Spinal cord (tissue), 10 donors: Measurements from ENCODE around the gene ZNF827. TPM values are rescaled to one million over a fixed set of nuclear protein-coding genes. Genes with fewer than 3 reads are reported as not detected.

Source experiments
- DNase-seq, 6 donors: peaks; one replicate each; pipeline versions ENCODE4 v3.0.0 to v3.0.0-alpha.2; 2013 to 2015; ENCODE audit warnings: low spot score in 6 of 6, low read depth in 4 of 6
- H3K27ac ChIP-seq: one replicate; pipeline ENCODE4 v1.5.1; 2013; ENCODE audit warnings: low read depth, low read length, control low read depth
- H3K27me3 ChIP-seq: one replicate; pipeline ENCODE4 v1.6.1; 2013; ENCODE audit warnings: low read length; ENCODE audit not compliant: control insufficient read depth, insufficient read depth
- H3K36me3 ChIP-seq: one replicate; pipeline ENCODE4 v1.6.1; 2013; ENCODE audit warnings: low read length; ENCODE audit not compliant: control insufficient read depth, insufficient read depth
- H3K4me1 ChIP-seq: one replicate; pipeline ENCODE4 v1.6.1; 2013; ENCODE audit warnings: low read length; ENCODE audit not compliant: control insufficient read depth, insufficient read depth
- H3K4me3 ChIP-seq: one replicate; pipeline ENCODE4 v1.5.1; 2013; ENCODE audit warnings: low read depth, low read length, control low read depth
- H3K9me3 ChIP-seq: one replicate; pipeline ENCODE4 v1.6.1; 2013; ENCODE audit warnings: low read length; ENCODE audit not compliant: control insufficient read depth, insufficient read depth
- WGBS: methylation state at CpG from one replicate; pipeline ENCODE4 v1.1.5; 2013; ENCODE audit warnings: missing lambda C conversion rate; ENCODE audit not compliant: insufficient coverage; 5-methylcytosine and 5-hydroxymethylcytosine counted together
- polyA plus RNA-seq, 2 donors: library from polyadenylated mRNA; unstranded; fragments of 120-200 nt; gene quantifications; one replicate each; pipeline ENCODE4 v1.2.1, GENCODE V29; 2013; ENCODE audit not compliant: insufficient read length in 2 of 2
- total RNA-seq, 2 donors: library from RNA; depleted of rRNA in 1 of 2; stranded (reverse); fragments of 120-200 nt in 1 of 2; fragments of >200 nt in 1 of 2; gene quantifications; one replicate each; pipeline versions ENCODE4 v1.2.3 to v1.2.4, GENCODE V29; 2013 to 2014
- donor health status: healthy.

ZNF827 gene
- total and polyA plus RNA-seq, 4 donors: 22.3 to 33.6 (median 26.1) TPM

DNA sequence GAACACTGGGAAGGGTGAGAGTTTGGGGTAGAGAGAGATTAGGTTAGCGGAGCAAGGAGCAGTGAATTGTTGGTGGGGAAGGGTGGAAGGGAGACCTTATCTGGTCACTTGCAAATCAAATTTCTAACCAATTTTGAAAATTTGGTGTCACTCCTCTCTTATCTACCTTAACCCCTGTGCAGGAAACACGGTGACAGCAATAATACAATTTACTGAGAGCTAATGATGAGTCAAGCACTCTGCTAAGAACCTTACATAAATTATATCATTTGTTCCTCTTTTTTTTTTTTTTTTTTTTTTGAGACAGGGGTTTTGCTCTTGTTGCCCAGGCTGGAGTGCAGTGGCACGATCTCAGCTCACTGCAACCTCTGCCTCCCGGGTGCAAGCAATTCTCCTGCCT lies 142.3 kb downstream of the ZNF827 start:
- WGBS: 100% methylated on average over 1 of the region's 4 CpGs
- DNase-seq: no peak
- no peak overlapping the region for H3K27ac ChIP-seq
- no peaks in the 10 kb centered on the region for H3K9me3 ChIP-seq
- H3K4me3 ChIP-seq: no peak overlapping the region
- no peaks in the 10 kb centered on the region for H3K4me1 ChIP-seq
- H3K27me3 ChIP-seq: no peaks in the 10 kb centered on the region
- no peaks in the 10 kb centered on the region for H3K36me3 ChIP-seq

DNA sequence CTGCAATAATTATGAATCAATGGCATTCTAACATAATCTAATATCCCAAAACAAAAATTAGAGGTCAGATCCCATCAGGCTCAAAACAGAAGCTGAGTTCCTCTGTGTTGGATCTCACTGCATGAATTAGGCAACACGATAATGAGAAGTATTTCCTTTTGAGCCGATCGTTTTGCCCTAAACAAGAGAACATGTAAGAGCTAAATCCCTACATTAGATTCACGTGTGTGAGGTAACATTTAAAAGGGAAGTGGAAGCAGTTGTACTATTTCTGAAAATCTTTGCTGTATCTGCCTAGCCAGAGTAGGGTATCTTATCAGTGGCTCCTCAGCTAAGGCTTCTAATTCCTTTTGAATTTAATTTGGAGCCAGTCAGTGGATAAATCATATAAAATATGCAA lies 143.1 kb downstream of the ZNF827 start:
- no peak overlapping the region for H3K27ac ChIP-seq
- no peaks in the 10 kb centered on the region for H3K36me3 ChIP-seq
- DNase-seq: no peak
- H3K27me3 ChIP-seq: no peaks in the 10 kb centered on the region
- no CpG with 5 or more reads among the region's 4 CpGs for WGBS
- H3K4me3 ChIP-seq: no peak overlapping the region
- H3K4me1 ChIP-seq: no peaks in the 10 kb centered on the region
- no peaks in the 10 kb centered on the region for H3K9me3 ChIP-seq

DNA sequence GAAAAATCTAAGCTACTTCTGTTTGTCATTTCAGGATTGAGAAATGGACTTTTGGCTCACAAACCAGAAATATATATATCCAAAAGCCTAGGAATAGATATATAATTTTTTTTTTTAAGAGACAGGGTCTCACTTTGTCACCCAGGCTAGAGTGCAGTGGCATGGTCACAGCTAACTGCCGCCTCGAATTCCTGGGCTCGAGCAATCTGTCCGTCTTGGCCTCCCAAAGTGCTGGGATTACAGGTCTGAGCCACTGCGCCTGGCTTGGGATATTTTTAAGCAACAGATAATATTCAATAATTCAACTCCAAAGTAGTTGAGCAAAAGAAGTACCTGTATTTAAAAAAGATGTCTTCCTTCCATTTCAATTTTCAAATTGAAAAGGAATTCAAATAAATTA lies 146.2 kb downstream of the ZNF827 start:
- Histone ChIP-seq H3K27ac (no peak overlapping the region), H3K4me3 (no peak overlapping the region), H3K27me3 (no peaks in the 10 kb centered on the region), H3K9me3 (no peaks in the 10 kb centered on the region), H3K36me3 (no peaks in the 10 kb centered on the region), H3K4me1 (no peaks in the 10 kb centered on the region)
- no peak for DNase-seq
- WGBS: no CpG with 5 or more reads among the region's 5 CpGs

DNA sequence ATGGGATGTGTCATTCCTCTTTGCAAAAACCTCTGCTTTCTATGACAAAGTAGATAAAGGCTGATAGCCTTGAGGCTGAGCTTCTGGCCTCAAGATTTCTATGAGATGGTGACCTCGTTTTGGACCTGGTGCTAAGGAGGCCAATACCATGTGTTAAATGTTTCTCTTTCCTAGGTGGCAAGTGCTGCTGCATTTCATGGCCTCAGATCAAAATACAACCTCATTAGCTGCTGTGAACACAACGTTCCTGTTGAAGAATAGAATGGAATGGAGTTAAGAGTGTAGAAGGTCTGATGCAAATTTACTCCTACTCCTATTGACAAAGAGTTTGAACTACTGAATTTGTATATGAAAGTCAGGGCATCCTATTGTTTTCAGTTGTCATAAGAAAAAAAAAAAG lies 146.6 kb downstream of the ZNF827 start:
- no peaks in the 10 kb centered on the region for H3K27me3 ChIP-seq
- H3K9me3 ChIP-seq: no peaks in the 10 kb centered on the region
- no peak overlapping the region for H3K27ac ChIP-seq
- no peak overlapping the region for H3K4me3 ChIP-seq
- no peaks in the 10 kb centered on the region for H3K36me3 ChIP-seq
- no peaks in the 10 kb centered on the region for H3K4me1 ChIP-seq
- WGBS: 100% methylated on average over 1 of the region's 2 CpGs
- DNase-seq: no peak

- WGBS: no CpG with 5 or more reads among the region's 2 CpGs
- Histone ChIP-seq H3K4me3 (no peak overlapping the region), H3K27ac (no peak overlapping the region), H3K9me3 (no peaks in the 10 kb centered on the region), H3K27me3 (no peaks in the 10 kb centered on the region), H3K36me3 (no peaks in the 10 kb centered on the region), H3K4me1 (no peaks in the 10 kb centered on the region)
- DNase-seq: no peak
Observed at GRCh38 chr4:145788755-145789154, 149.9 kb downstream of the ZNF827 start.

DNA sequence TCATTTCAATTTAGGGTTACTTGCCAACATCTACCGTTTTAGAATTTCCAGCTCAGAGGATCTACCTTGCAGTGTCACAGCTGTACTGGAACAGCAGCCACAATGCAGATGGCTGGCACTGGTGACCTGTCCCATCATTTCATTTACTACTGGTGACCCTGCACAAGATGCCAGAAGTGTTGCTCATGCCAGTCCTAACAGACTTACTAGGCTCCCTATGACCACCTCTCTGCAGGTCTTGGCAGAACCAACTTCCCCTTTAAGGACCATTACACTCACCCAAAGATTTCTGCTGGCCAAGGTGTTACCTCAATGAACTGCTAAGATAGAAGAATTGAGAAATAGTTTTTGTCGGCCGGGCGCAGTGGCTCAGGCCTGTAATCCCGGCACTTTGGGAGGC lies 151.8 kb downstream of the ZNF827 start:
- H3K4me3 ChIP-seq: no peak overlapping the region
- H3K27ac ChIP-seq: no peak overlapping the region
- H3K27me3 ChIP-seq: no peaks in the 10 kb centered on the region
- WGBS: 94% methylated on average over 5 of the region's 5 CpGs
- H3K9me3 ChIP-seq: no peaks in the 10 kb centered on the region
- DNase-seq: no peak
- H3K4me1 ChIP-seq: no peaks in the 10 kb centered on the region
- H3K36me3 ChIP-seq: peaks cover 2% of the 10 kb centered on the region

GRCh38 chr4:145786261-145786660 lies 152.4 kb downstream of the ZNF827 start:
- no peak for DNase-seq
- Histone ChIP-seq H3K4me1 (no peaks in the 10 kb centered on the region), H3K9me3 (no peaks in the 10 kb centered on the region), H3K4me3 (no peak overlapping the region), H3K36me3 (peaks cover 3% of the 10 kb centered on the region), H3K27ac (no peak overlapping the region), H3K27me3 (no peaks in the 10 kb centered on the region)
- no CpG with 5 or more reads among the region's 2 CpGs for WGBS

DNA sequence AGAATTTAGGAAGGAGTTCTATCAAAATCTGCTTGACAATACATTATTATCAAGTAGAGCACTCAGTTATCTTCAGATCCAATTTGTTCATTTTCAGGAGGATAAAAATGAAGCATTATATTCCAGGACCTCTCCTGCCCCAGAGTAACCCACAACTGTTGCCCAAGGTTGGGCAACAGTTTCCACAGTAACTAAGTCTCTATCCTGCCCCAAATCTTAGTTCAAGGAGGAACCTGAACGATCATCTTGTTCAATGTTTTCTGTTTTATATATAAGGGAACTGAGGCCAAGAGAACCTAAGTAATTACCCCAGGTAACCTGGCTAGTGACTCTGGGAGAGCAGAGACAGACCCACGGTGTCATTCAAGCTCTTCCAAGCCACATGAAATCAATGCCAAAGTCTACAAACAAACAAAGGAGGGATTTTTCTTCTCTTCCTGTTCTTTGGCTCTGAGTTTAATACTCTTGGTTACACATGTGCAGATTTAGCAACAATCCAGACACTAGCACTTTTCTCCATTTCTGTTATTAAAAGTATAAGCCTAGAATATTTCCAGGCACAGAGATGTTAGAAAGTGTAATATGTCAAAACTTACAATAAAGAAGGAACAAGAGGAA lies 153.1 kb downstream of the ZNF827 start:
- no CpG with 5 or more reads among the region's 2 CpGs for WGBS
- Histone ChIP-seq H3K4me1 (no peaks in the 10 kb centered on the region), H3K9me3 (no peaks in the 10 kb centered on the region), H3K27me3 (no peaks in the 10 kb centered on the region), H3K4me3 (no peak overlapping the region), H3K36me3 (peaks cover 3% of the 10 kb centered on the region), H3K27ac (no peak overlapping the region)
- DNase-seq: peak in 1 of 6 donors; percentile 39

DNA sequence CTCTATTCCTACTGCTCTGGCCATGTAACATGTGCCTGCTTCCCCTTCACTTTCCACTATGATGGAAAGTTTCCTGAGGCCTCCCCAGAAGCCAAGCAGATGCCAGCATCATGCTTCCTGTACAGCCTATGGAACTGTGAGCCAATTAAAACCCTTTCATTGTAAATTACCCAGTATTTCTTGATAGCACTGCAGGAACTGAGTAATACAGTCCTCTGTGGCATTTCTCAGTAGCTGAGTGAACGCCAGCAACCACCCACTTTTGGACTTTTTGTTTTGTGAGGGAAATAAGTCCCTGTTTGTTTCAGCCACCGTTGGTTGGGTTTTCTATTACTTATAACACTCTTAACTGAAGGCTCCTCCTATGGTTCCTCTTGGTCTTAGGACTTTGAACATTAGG lies 154.6 kb downstream of the ZNF827 start:
- no peak overlapping the region for H3K27ac ChIP-seq
- no peak overlapping the region for H3K4me3 ChIP-seq
- WGBS: no CpG with 5 or more reads among the region's 2 CpGs
- H3K36me3 ChIP-seq: peaks cover 3% of the 10 kb centered on the region
- H3K4me1 ChIP-seq: no peaks in the 10 kb centered on the region
- H3K27me3 ChIP-seq: no peaks in the 10 kb centered on the region
- no peak for DNase-seq
- no peaks in the 10 kb centered on the region for H3K9me3 ChIP-seq

- Histone ChIP-seq H3K36me3 (peaks cover 3% of the 10 kb centered on the region), H3K9me3 (no peaks in the 10 kb centered on the region), H3K4me1 (no peaks in the 10 kb centered on the region), H3K4me3 (no peak overlapping the region), H3K27me3 (no peaks in the 10 kb centered on the region), H3K27ac (no peak overlapping the region)
- no peak for DNase-seq
- WGBS: 79% methylated on average over 2 of the region's 5 CpGs
Observed at GRCh38 chr4:145782756-145783155, 155.9 kb downstream of the ZNF827 start.
